ENCODE data around the gene SLMAP.

DNA sequence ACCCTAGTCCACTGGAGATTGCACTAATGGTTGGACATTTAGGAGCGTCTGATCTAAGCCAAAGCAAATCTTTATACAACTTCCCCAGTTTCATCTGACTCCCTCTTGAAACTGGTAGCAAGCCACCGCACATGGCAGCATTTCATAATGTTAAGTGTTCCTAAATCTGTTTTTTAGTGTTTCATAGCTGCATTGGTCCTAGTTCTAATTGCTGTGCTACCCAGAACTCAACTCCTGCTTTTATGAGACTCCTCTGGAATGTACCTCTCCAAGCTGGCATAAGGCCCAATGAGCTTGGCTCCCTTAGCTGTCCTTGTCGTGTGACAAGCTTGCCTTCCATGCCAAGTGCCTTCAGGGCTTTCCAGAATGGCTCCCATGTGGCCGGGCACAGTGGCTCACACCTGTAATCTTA is 186.8 kb downstream of the SLMAP start:
- TF ChIP-seq, protein P1, sequence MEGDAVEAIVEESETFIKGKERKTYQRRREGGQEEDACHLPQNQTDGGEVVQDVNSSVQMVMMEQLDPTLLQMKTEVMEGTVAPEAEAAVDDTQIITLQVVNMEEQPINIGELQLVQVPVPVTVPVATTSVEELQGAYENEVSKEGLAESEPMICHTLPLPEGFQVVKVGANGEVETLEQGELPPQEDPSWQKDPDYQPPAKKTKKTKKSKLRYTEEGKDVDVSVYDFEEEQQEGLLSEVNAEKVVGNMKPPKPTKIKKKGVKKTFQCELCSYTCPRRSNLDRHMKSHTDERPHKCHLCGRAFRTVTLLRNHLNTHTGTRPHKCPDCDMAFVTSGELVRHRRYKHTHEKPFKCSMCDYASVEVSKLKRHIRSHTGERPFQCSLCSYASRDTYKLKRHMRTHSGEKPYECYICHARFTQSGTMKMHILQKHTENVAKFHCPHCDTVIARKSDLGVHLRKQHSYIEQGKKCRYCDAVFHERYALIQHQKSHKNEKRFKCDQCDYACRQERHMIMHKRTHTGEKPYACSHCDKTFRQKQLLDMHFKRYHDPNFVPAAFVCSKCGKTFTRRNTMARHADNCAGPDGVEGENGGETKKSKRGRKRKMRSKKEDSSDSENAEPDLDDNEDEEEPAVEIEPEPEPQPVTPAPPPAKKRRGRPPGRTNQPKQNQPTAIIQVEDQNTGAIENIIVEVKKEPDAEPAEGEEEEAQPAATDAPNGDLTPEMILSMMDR (IDR thresholded peaks at IDR 0.05; ENCODE audit: borderline replicate concordance, extremely low read depth, low read length, poor library complexity, severe bottlenecking), result no peak
- TF ChIP-seq EZH2 (IDR thresholded peaks at IDR 0.05; ENCODE audit: borderline replicate concordance, low read depth, low read length, severe bottlenecking), result no peak
